ENCODE measurements around the gene SLC28A1. TPM values are rescaled to one million over a fixed set of nuclear protein-coding genes. Genes with fewer than 3 reads are reported as not detected.

Gene SLC28A1
- total RNA-seq, 1 donor from 2014 or later: not detected

- Histone ChIP-seq H3K27ac (no peak overlapping the region), H3K36me3 (no peaks in the 10 kb centered on the region), H3K4me1 (no peaks in the 10 kb centered on the region), H3K9me3 (no peaks in the 10 kb centered on the region), H3K4me3 (no peak overlapping the region), H3K27me3 (no peaks in the 10 kb centered on the region)
- intact Hi-C loops (cut with DNase I): no loop called here
- DNase-seq (no peak), ATAC-seq (no peak)
- TF ChIP-seq CTCF (IDR thresholded peaks at IDR 0.05): no peak
These were observed 86.4 kb downstream of the SLC28A1 start for GRCh38 chr15:84970843-84971242.

- Histone ChIP-seq H3K4me1 (no peaks in the 10 kb centered on the region), H3K9me3 (no peaks in the 10 kb centered on the region), H3K27me3 (no peaks in the 10 kb centered on the region), H3K36me3 (no peaks in the 10 kb centered on the region), H3K4me3 (no peak overlapping the region), H3K27ac (no peak overlapping the region)
- DNase-seq: no peak
- no peak for ATAC-seq
- no peak for TF ChIP-seq CTCF (IDR thresholded peaks at IDR 0.05)
- intact Hi-C loops (cut with DNase I): no loop called here
These were observed 89.3 kb downstream of the SLC28A1 start for GRCh38 chr15:84973492-84974460.

GRCh38 chr15:84975871-84976351 lies 91.4 kb downstream of the SLC28A1 start:
- H3K4me1 ChIP-seq: peaks cover 8% of the 10 kb centered on the region

GRCh38 chr15:84976746-84977345 lies 92.4 kb downstream of the SLC28A1 start:
- intact Hi-C loops (cut with DNase I): no loop called here
- DNase-seq: no peak

More at GRCh38 chr15:84975871-84976351, 91.4 kb downstream of the SLC28A1 start:
- H3K36me3 ChIP-seq: no peaks in the 10 kb centered on the region
- H3K27ac ChIP-seq: no peak overlapping the region
- no peak overlapping the region for H3K4me3 ChIP-seq
- intact Hi-C loops (cut with DNase I): no loop called here
- H3K9me3 ChIP-seq: no peaks in the 10 kb centered on the region
- ATAC-seq (no peak), DNase-seq (no peak)
- H3K27me3 ChIP-seq: no peaks in the 10 kb centered on the region
- TF ChIP-seq CTCF (IDR thresholded peaks at IDR 0.05): no peak

GRCh38 chr15:84979651-84980050 lies 95.2 kb downstream of the SLC28A1 start:
- Histone ChIP-seq H3K27me3 (no peaks in the 10 kb centered on the region), H3K36me3 (no peaks in the 10 kb centered on the region), H3K4me3 (peak overlapping the region; percentile 95), H3K4me1 (peaks cover 24% of the 10 kb centered on the region), H3K9me3 (no peaks in the 10 kb centered on the region), H3K27ac (no peak overlapping the region)
- peak; percentile 65 for DNase-seq
- no peak for ATAC-seq
- no peak for TF ChIP-seq CTCF (IDR thresholded peaks at IDR 0.05)
- intact Hi-C loops (cut with DNase I): no loop called here

More at GRCh38 chr15:84976746-84977345, 92.4 kb downstream of the SLC28A1 start:
- ATAC-seq: no peak
- H3K4me1 ChIP-seq: peaks cover 8% of the 10 kb centered on the region
- H3K4me3 ChIP-seq: no peak overlapping the region
- H3K9me3 ChIP-seq: no peaks in the 10 kb centered on the region
- H3K27me3 ChIP-seq: no peaks in the 10 kb centered on the region
- no peaks in the 10 kb centered on the region for H3K36me3 ChIP-seq
- no peak for TF ChIP-seq CTCF (IDR thresholded peaks at IDR 0.05)
- no peak overlapping the region for H3K27ac ChIP-seq

Data from upper lobe of right lung (tissue), 1 donor.